SU-DHL-6 (cell line): ENCODE measurements around the gene EXOSC10.

Experiments used
- CTCF ChIP-seq: fragments of 200-600 bp; sonication (generic); IDR thresholded peaks from one replicate; pipeline ENCODE4 v1.5.1; 2017; ENCODE audit warnings: antibody characterized with exemption, mild to moderate bottlenecking, low read length, moderate library complexity; ENCODE audit not compliant: insufficient read depth, poor library complexity, severe bottlenecking
- EZH2phosphoT487 ChIP-seq: fragments of 200-600 bp; sonication (generic), shearing (Covaris generic); conservative IDR thresholded peaks from 2 replicates; pipeline ENCODE4 v1.6.1; 2018; ENCODE audit warnings: mild to moderate bottlenecking, antibody characterized with exemption, low read length, moderate library complexity, mixed read lengths

- TF ChIP-seq CTCF (no peak), EZH2phosphoT487 (no peak)
These were observed 44.0 kb downstream of the EXOSC10 start for GRCh38 chr1:11055676-11056075.
